H1 (cell line): ENCODE data around the gene ARL8A. TPM values are rescaled to one million over a fixed set of nuclear protein-coding genes. Genes with fewer than 3 reads are reported as not detected.

Experiments used
- CTCF ChIA-PET: fragments of 300-600 bp; sonication (Branson Sonifier 250); formaldehyde crosslinking; loops from one replicate; lab custom pipeline; 2021; ENCODE audit not compliant: partially characterized antibody; lab: Charles Lee
- POLR2A ChIA-PET: fragments of 300-600 bp; sonication (Branson Sonifier 250); formaldehyde crosslinking; loops from one replicate; lab custom pipeline; 2021; ENCODE audit warnings: inconsistent platforms; ENCODE audit not compliant: partially characterized antibody; lab: Charles Lee
- DNase-seq, 2 experiments: peaks; one replicate each; pipeline versions ENCODE4 v3.0.0 to v3.0.0-alpha.2; 2010 to 2022; ENCODE audit warnings: low spot score in 2 of 2, low read depth in 1 of 2, mixed read lengths in 1 of 2
- FAIRE-seq: peaks from 2 replicates; lab custom pipeline; 2011; peaks lifted over from hg19 to GRCh38; lab: Jason Lieb, UNC
- H2AFZ ChIP-seq: 2 replicates; pipeline ENCODE4 v1.8.1; 2012; ENCODE audit warnings: low read length, inconsistent platforms
- H2AK5ac ChIP-seq: 2 replicates; pipeline ENCODE4 v1.6.1; 2013; ENCODE audit warnings: low read depth, low read length
- H2BK120ac ChIP-seq: replicated peaks from 2 replicates; pipeline ENCODE3; 2013; ENCODE audit warnings: low read depth, low read length, inconsistent platforms
- H2BK12ac ChIP-seq: 2 replicates; pipeline ENCODE4 v1.6.1; 2013; ENCODE audit warnings: low read depth, low read length
- H2BK15ac ChIP-seq: 2 replicates; pipeline ENCODE4 v1.6.1; 2013; ENCODE audit warnings: low read length
- H2BK20ac ChIP-seq: 2 replicates; pipeline ENCODE4 v1.6.1; 2013; ENCODE audit warnings: low read length
- H2BK5ac ChIP-seq: 2 replicates; pipeline ENCODE4 v1.6.1; 2013; ENCODE audit warnings: low read depth, low read length
- H3K14ac ChIP-seq: 2 replicates; pipeline ENCODE4 v1.6.1; 2013; ENCODE audit warnings: inconsistent platforms; ENCODE audit not compliant: insufficient read length
- H3K18ac ChIP-seq: 2 replicates; pipeline ENCODE4 v1.6.1; 2013; ENCODE audit warnings: low read length; ENCODE audit errors: extremely low read depth
- H3K23ac ChIP-seq: 2 replicates; pipeline ENCODE4 v1.6.1; 2013; ENCODE audit warnings: inconsistent platforms; ENCODE audit not compliant: insufficient read length
- H3K23me2 ChIP-seq: 2 replicates; pipeline ENCODE4 v1.6.1; 2013; ENCODE audit warnings: low read depth, low read length
- H3K27ac ChIP-seq: 2 replicates; pipeline ENCODE4 v1.6.1; 2011; ENCODE audit warnings: low read depth, low read length, inconsistent platforms
- H3K27me3 ChIP-seq, 4 experiments: replicated peaks in 1 of 4; 1 replicate in 1 of 4; 2 replicates in 3 of 4; pipeline versions ENCODE4 v1.6.1 to v1.8.1; 2011 to 2013; ENCODE audit warnings: low read length in 3 of 4, mild to moderate bottlenecking in 3 of 4, inconsistent platforms in 2 of 4, mixed read lengths in 2 of 4, moderate library complexity in 1 of 4; ENCODE audit not compliant: control insufficient read depth in 3 of 4, insufficient read depth in 3 of 4; ENCODE audit errors: extremely low read depth in 1 of 4
- H3K36me3 ChIP-seq, 4 experiments: 2 replicates each; pipeline versions ENCODE4 v1.6.1 to v1.8.1; 2011 to 2013; ENCODE audit warnings: mild to moderate bottlenecking in 4 of 4, low read length in 3 of 4, moderate library complexity in 2 of 4, control low read depth in 1 of 4, inconsistent platforms in 1 of 4; ENCODE audit not compliant: insufficient read depth in 4 of 4, control insufficient read depth in 2 of 4
- H3K4ac ChIP-seq: replicated peaks from 2 replicates; pipeline ENCODE3; 2013; ENCODE audit warnings: low read length, low read depth, mixed read lengths, inconsistent platforms; ENCODE audit not compliant: insufficient read length
- H3K4me1 ChIP-seq, 4 experiments: replicated peaks in 1 of 4; 1 replicate in 1 of 4; 2 replicates in 3 of 4; pipeline versions ENCODE4 v1.6.1 to v1.8.1; 2011 to 2013; ENCODE audit warnings: low read length in 3 of 4, inconsistent platforms in 2 of 4, mixed read lengths in 1 of 4; ENCODE audit not compliant: insufficient read depth in 4 of 4, control insufficient read depth in 3 of 4
- H3K4me2 ChIP-seq, 2 experiments: 2 replicates each; pipeline versions ENCODE4 v1.6.1 to v1.8.1; 2011 to 2013; ENCODE audit warnings: low read depth in 2 of 2, low read length in 2 of 2, control low read depth in 1 of 2, inconsistent platforms in 1 of 2, mild to moderate bottlenecking in 1 of 2; ENCODE audit not compliant: insufficient read depth in 1 of 2
- H3K4me3 ChIP-seq, 4 experiments: fragments of 200-600, 300-600 bp in 1 of 4; sonication (generic), shearing (Covaris generic), sonication (Bioruptor Twin) in 1 of 4; 2 replicates each; pipeline versions ENCODE4 v1.5.1 to v1.8.1; 2011 to 2016; ENCODE audit warnings: low read length in 4 of 4, low read depth in 3 of 4, control low read depth in 2 of 4, inconsistent platforms in 2 of 4, mild to moderate bottlenecking in 2 of 4, mixed read lengths in 1 of 4, moderate library complexity in 1 of 4; ENCODE audit not compliant: insufficient read depth in 2 of 4; ENCODE audit errors: extremely low read depth in 1 of 4
- H3K56ac ChIP-seq: replicated peaks from 2 replicates; pipeline ENCODE3; 2013; ENCODE audit warnings: low read depth, mild to moderate bottlenecking, mixed read lengths, low read length, inconsistent platforms; ENCODE audit not compliant: insufficient read length
- H3K79me1 ChIP-seq: 2 replicates; pipeline ENCODE4 v1.6.1; 2013; ENCODE audit warnings: low read depth, low read length, control low read depth
- H3K79me2 ChIP-seq, 2 experiments: 2 replicates each; pipeline versions ENCODE4 v1.6.1 to v1.8.1; 2012 to 2013; ENCODE audit warnings: low read length in 2 of 2, mild to moderate bottlenecking in 2 of 2, inconsistent platforms in 1 of 2; ENCODE audit not compliant: insufficient read depth in 2 of 2, control insufficient read depth in 1 of 2
- H3K9ac ChIP-seq, 4 experiments: replicated peaks in 1 of 4; 1 replicate in 1 of 4; 2 replicates in 3 of 4; pipeline versions ENCODE4 v1.6.1 to v1.8.1; 2011 to 2013; ENCODE audit warnings: low read depth in 3 of 4, low read length in 3 of 4, control low read depth in 2 of 4, mild to moderate bottlenecking in 2 of 4, moderate library complexity in 2 of 4, inconsistent platforms in 1 of 4; ENCODE audit errors: extremely low read depth in 1 of 4
- H3K9me3 ChIP-seq, 2 experiments: 2 replicates each; pipeline versions ENCODE4 v1.6.1 to v1.8.1; 2012 to 2013; ENCODE audit warnings: mild to moderate bottlenecking in 2 of 2, moderate library complexity in 2 of 2, control low read depth in 1 of 2, inconsistent platforms in 1 of 2, low read depth in 1 of 2, low read length in 1 of 2, mixed read lengths in 1 of 2; ENCODE audit not compliant: insufficient read depth in 2 of 2
- H4K20me1 ChIP-seq, 2 experiments: replicated peaks in 1 of 2; 2 replicates each; pipeline versions ENCODE3 to v1.8.1; 2011 to 2013; ENCODE audit warnings: inconsistent platforms in 2 of 2, low read length in 2 of 2, mild to moderate bottlenecking in 1 of 2; ENCODE audit not compliant: insufficient read depth in 2 of 2, control insufficient read depth in 1 of 2
- H4K5ac ChIP-seq: 2 replicates; pipeline ENCODE4 v1.6.1; 2013; ENCODE audit warnings: low read length, low read depth, mixed read lengths, inconsistent platforms; ENCODE audit not compliant: insufficient read length
- H4K8ac ChIP-seq: 2 replicates; pipeline ENCODE4 v1.8.0; 2013; ENCODE audit warnings: mild to moderate bottlenecking, moderate library complexity, low read length, inconsistent platforms; ENCODE audit not compliant: insufficient read depth; ENCODE audit errors: extremely low read depth
- H4K91ac ChIP-seq: replicated peaks from 2 replicates; pipeline ENCODE3; 2013; ENCODE audit warnings: low read length, mixed read lengths, inconsistent platforms; ENCODE audit not compliant: insufficient read length
- BACH1 ChIP-seq: IDR thresholded peaks from 2 replicates; pipeline ENCODE4 v1.6.1; 2012; ENCODE audit warnings: low read length, improper control_type of control experiment
- BCL11A ChIP-seq, 2 experiments: IDR thresholded peaks; one replicate each; pipeline ENCODE4 v1.6.1; 2011; ENCODE audit warnings: low read depth in 2 of 2, low read length in 2 of 2, mild to moderate bottlenecking in 2 of 2
- CHD2 ChIP-seq: IDR thresholded peaks from 2 replicates; pipeline ENCODE4 v1.6.1; 2012; ENCODE audit warnings: low read length, improper control_type of control experiment
- CTCF ChIP-seq, 3 experiments: IDR thresholded peaks; 1 replicate in 2 of 3; 2 replicates in 1 of 3; pipeline versions ENCODE4 v1.5.1 to v1.6.1; 2011; ENCODE audit warnings: low read length in 3 of 3, mild to moderate bottlenecking in 3 of 3, inconsistent platforms in 2 of 3, low read depth in 1 of 3, moderate library complexity in 1 of 3; ENCODE audit not compliant: insufficient read depth in 1 of 3; ENCODE audit errors: control extremely low read depth in 1 of 3
- GABPA ChIP-seq: IDR thresholded peaks from 2 replicates; pipeline ENCODE4 v1.6.1; 2011; ENCODE audit warnings: mild to moderate bottlenecking, low read length, moderate library complexity, borderline replicate concordance; ENCODE audit not compliant: insufficient read depth
- SIN3A ChIP-seq, 2 experiments: IDR thresholded peaks in 1 of 2; conservative IDR thresholded peaks in 1 of 2; 2 replicates each; pipeline ENCODE4 v1.6.1; 2011 to 2012; ENCODE audit warnings: low read length in 2 of 2, improper control_type of control experiment in 1 of 2, low read depth in 1 of 2, mild to moderate bottlenecking in 1 of 2
- SP2 ChIP-seq: IDR thresholded peaks from 2 replicates; pipeline ENCODE4 v1.6.1; 2012; ENCODE audit warnings: mild to moderate bottlenecking, low read length, inconsistent platforms
- TAF7 ChIP-seq: optimal IDR thresholded peaks from 2 replicates; pipeline ENCODE3; 2011; ENCODE audit warnings: low read depth, mild to moderate bottlenecking, inconsistent platforms, low read length, moderate library complexity, borderline replicate concordance
- WGBS, 2 experiments: shearing (Covaris generic) in 1 of 2; methylation state at CpG; one replicate each; pipeline versions ENCODE4 v1.1.6 to v1.1.7; 2013 to 2015; ENCODE audit warnings: low lambda C conversion rate in 2 of 2, mixed read lengths in 2 of 2, inconsistent platforms in 1 of 2, low coverage in 1 of 2, missing lambda C conversion rate in 1 of 2; ENCODE audit not compliant: insufficient replicate concordance in 2 of 2, insufficient coverage in 1 of 2, insufficient read length in 1 of 2; ENCODE audit errors: extremely low coverage in 1 of 2, missing lambda C conversion rate in 1 of 2; 5-methylcytosine and 5-hydroxymethylcytosine counted together
- polyA plus RNA-seq, 7 experiments: library from polyadenylated mRNA; depleted of rRNA in 3 of 7; stranded (reverse) in 5 of 7; unstranded in 2 of 7; fragments of >200 nt in 5 of 7; fragments of 200-250 nt in 2 of 7; gene quantifications; 1 replicate in 5 of 7; 2 replicates in 1 of 7; 4 replicates in 1 of 7; pipeline versions ENCODE4 v1.2.1 to v1.2.3, GENCODE V29; 2011 to 2013; ENCODE audit warnings: missing spikeins in 2 of 7, mixed read lengths in 2 of 7
- total RNA-seq: library from RNA; stranded (reverse); fragmentation: NEBNext Ultra II Directional; extraction: Animal tissue kit (Norgen Biotek cat#: 25700); gene quantifications from 2 replicates; pipeline ENCODE4 v1.2.1, GENCODE V29; 2021
- TF ChIP-seq, protein P1 (sequence below): IDR thresholded peaks from 2 replicates; pipeline ENCODE4 v1.6.1; 2012; ENCODE audit warnings: low read length, inconsistent platforms

The ARL8A gene
- total and polyA plus RNA-seq, 2 of the 8 experiments (the other 6 are each of a cell fraction or from before 2014, with no cell fraction given) = 40.3 to 58.7 TPM

- Histone ChIP-seq H3K56ac (no peak overlapping the region), H2AFZ (no peak overlapping the region), H3K23ac (no peak overlapping the region), H2BK120ac (no peak overlapping the region), H3K23me2 (no peaks in the 10 kb centered on the region), H3K9me3 (no peaks in the 10 kb centered on the region; a peak in 1 of 4 replicates), H2AK5ac (no peak overlapping the region), H2BK15ac (no peak overlapping the region), H3K27ac (no peak overlapping the region), H3K79me2 (no peaks in the 10 kb centered on the region), H4K91ac (peak overlapping the region; percentile 32), H2BK12ac (no peak overlapping the region), H3K36me3 (no peaks in the 10 kb centered on the region), H2BK20ac (no peak overlapping the region), H2BK5ac (no peak overlapping the region), H4K5ac (no peak overlapping the region), H4K20me1 (no peaks in the 10 kb centered on the region), H3K27me3 (no peaks in the 10 kb centered on the region), H3K79me1 (no peaks in the 10 kb centered on the region), H3K14ac (no peak overlapping the region), H3K9ac (no peak overlapping the region), H4K8ac (no peak overlapping the region), H3K4me3 (no peak overlapping the region), H3K4ac (no peak overlapping the region), H3K4me1 (peaks cover 0 to 15% (median 5%) of the 10 kb centered on the region in 4 experiments; a peak in 3 of 7 replicates), H3K4me2 (no peak overlapping the region), H3K18ac (no peak overlapping the region; the same call in 1 of the 2 replicates)
- WGBS, 2 experiments = 77% methylated on average over 8 of the region's 8 CpGs; no CpG with 5 or more reads in 1 of the 2 experiments
- no peak for FAIRE-seq
- CTCF ChIA-PET = interaction anchor here (1.0 to 5.2 kb wide), 11 partner anchors 10 to 219 kb away, joined by 3 to 77 read pairs (median 16); partner anchors contain the start of genes ARL8A and LGR6
- DNase-seq = no peak
- POLR2A ChIA-PET = interaction anchor here (1.5 kb wide), 2 partner anchors 145 to 146 kb away, joined by 3 to 4 read pairs; partner anchors contain the start of gene ELF3
- no peak for TF ChIP-seq GABPA
- no peak for TF ChIP-seq SIN3A (conservative IDR thresholded peaks at IDR 0.05 in 1 of 2, IDR thresholded peaks at IDR 0.05 in 1 of 2; ENCODE audit: low read depth in 1 of 2, low read length in 2 of 2)
- TF ChIP-seq TAF7 = no peak
- TF ChIP-seq SP2 = no peak
- TF ChIP-seq BCL11A (IDR thresholded peaks at IDR 0.05; ENCODE audit: low read depth in 2 of 2, low read length in 2 of 2) = no peak
- TF ChIP-seq, protein P1, sequence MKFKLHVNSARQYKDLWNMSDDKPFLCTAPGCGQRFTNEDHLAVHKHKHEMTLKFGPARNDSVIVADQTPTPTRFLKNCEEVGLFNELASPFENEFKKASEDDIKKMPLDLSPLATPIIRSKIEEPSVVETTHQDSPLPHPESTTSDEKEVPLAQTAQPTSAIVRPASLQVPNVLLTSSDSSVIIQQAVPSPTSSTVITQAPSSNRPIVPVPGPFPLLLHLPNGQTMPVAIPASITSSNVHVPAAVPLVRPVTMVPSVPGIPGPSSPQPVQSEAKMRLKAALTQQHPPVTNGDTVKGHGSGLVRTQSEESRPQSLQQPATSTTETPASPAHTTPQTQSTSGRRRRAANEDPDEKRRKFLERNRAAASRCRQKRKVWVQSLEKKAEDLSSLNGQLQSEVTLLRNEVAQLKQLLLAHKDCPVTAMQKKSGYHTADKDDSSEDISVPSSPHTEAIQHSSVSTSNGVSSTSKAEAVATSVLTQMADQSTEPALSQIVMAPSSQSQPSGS = no peak
- TF ChIP-seq CHD2 = no peak
- TF ChIP-seq BACH1 = no peak
- no peak for TF ChIP-seq CTCF (IDR thresholded peaks at IDR 0.05; ENCODE audit: control extremely low read depth in 1 of 3, insufficient read depth in 1 of 3, low read depth in 1 of 3, low read length in 3 of 3)
Measured at GRCh38 chr1:202156590-202156989, 12.1 kb upstream of the ARL8A start.
